HPDE6-E6E7 (cell line): ENCODE results near the gene GRK5.

ENCODE experiments used
- DNase-seq: peaks from one replicate; pipeline ENCODE4 v3.0.0; 2011; ENCODE audit warnings: missing footprints; ENCODE audit errors: extremely low spot score

GRK5 gene

GRCh38 chr10:119198438-119198837, 8.9 kb upstream of the GRK5 start:
- DNase-seq = no peak

- no peak for DNase-seq
Observed at GRCh38 chr10:119199231-119199992, 8.0 kb upstream of the GRK5 start.

- DNase-seq = no peak
Observed at GRCh38 chr10:119201233-119201632, 6.1 kb upstream of the GRK5 start.

- DNase-seq = no peak
Observed at GRCh38 chr10:119203006-119203405, 4.4 kb upstream of the GRK5 start.

- DNase-seq = no peak
Observed at GRCh38 chr10:119205894-119206602, 1.3 kb upstream of the GRK5 start.

GRCh38 chr10:119206603-119207365, 587 bp upstream of the GRK5 start:
- DNase-seq = no peak

GRCh38 chr10:119207713-119208552, 562 bp downstream of the GRK5 start:
- DNase-seq = no peak

GRCh38 chr10:119208553-119208940, 1.2 kb downstream of the GRK5 start:
- no peak for DNase-seq

GRCh38 chr10:119209035-119209735, 1.8 kb downstream of the GRK5 start:
- DNase-seq = no peak

- no peak for DNase-seq
Observed at GRCh38 chr10:119209736-119210355, 2.5 kb downstream of the GRK5 start.

- no peak for DNase-seq
Observed at GRCh38 chr10:119210633-119211032, 3.3 kb downstream of the GRK5 start.

GRCh38 chr10:119211176-119211575, 3.8 kb downstream of the GRK5 start:
- no peak for DNase-seq

- DNase-seq = no peak
Observed at GRCh38 chr10:119211625-119212441, 4.5 kb downstream of the GRK5 start.

- no peak for DNase-seq
Observed at GRCh38 chr10:119215371-119215770, 8.0 kb downstream of the GRK5 start.

GRCh38 chr10:119216127-119216526, 8.8 kb downstream of the GRK5 start:
- DNase-seq = no peak

- DNase-seq = no peak
Observed at GRCh38 chr10:119217401-119217800, 10.0 kb downstream of the GRK5 start.

GRCh38 chr10:119217991-119218490, 10.7 kb downstream of the GRK5 start:
- DNase-seq = no peak

GRCh38 chr10:119219871-119220270, 12.5 kb downstream of the GRK5 start:
- no peak for DNase-seq

GRCh38 chr10:119221201-119221600, 13.8 kb downstream of the GRK5 start:
- DNase-seq = no peak

GRCh38 chr10:119221666-119222065, 14.3 kb downstream of the GRK5 start:
- DNase-seq = no peak
